HG03097 (cell line): ENCODE data around the gene PP2D1.
"Not testable (repeated sequence)": the region's sequence is repeated elsewhere in the genome, so short reads cannot be mapped to it uniquely, and the experiment has no call there.

Experiments
- ATAC-seq: cut with Tn5 transposase; IDR thresholded peaks from one replicate; pipeline ENCODE4 v1.9.1; 2021; ENCODE audit not compliant: unreplicated experiment, low FRiP score

Gene PP2D1

DNA sequence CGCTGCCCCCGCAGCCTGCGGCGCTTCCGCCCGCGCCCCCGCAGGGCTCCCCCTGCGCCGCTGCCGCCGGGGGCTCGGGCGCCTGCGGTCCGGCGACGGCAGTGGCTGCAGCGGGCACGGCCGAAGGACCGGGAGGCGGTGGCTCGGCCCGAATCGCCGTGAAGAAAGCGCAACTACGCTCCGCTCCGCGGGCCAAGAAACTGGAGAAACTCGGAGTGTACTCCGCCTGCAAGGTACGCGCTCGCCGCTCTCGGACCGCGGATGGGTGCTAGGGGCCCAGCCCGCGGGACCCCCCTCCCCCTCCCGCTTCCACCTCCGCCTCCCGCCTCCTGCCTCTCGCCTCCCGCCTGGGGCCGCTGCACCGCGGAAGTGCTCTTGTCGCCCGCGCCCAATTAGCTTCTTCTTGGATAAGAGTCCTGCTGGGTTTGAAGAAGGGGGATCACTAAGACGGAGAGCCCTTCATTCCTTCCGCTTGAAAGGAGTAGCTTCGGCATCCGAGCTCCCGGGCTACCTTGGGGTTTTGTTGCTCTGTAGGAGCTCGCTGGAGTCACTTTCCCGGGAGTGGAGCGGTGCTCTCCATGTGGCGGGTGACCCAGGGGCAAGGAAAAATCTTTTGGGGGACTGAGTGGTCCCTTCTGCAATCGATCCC is 28.6 kb upstream of the PP2D1 start:
- peak; percentile 32 for ATAC-seq

- ATAC-seq = peak; percentile 65
Observed at GRCh38 chr3:20039765-20040547, 27.9 kb upstream of the PP2D1 start, which contains the start of gene KAT2B. KAT2B (plus strand) TSS chr3:20040446; CDS start chr3:20040478, 32 bp downstream.

DNA sequence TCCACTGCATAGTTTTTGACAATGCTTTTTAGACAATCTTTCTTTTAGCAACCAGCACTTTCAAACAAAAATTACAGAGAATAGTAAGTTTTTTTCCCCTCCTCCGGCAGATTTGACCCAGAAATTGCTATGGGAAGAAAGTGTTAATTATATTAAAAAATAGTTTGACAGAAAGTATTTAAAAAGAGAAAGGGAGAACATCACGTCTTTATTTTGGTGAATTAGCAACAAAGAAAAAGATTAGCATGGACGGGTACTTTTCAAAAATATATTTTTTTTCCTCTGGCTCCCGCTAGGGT is 27.4 kb upstream of the PP2D1 start:
- ATAC-seq = no peak

- no peak for ATAC-seq
Observed at GRCh38 chr3:20038699-20039465, 26.8 kb upstream of the PP2D1 start.

DNA sequence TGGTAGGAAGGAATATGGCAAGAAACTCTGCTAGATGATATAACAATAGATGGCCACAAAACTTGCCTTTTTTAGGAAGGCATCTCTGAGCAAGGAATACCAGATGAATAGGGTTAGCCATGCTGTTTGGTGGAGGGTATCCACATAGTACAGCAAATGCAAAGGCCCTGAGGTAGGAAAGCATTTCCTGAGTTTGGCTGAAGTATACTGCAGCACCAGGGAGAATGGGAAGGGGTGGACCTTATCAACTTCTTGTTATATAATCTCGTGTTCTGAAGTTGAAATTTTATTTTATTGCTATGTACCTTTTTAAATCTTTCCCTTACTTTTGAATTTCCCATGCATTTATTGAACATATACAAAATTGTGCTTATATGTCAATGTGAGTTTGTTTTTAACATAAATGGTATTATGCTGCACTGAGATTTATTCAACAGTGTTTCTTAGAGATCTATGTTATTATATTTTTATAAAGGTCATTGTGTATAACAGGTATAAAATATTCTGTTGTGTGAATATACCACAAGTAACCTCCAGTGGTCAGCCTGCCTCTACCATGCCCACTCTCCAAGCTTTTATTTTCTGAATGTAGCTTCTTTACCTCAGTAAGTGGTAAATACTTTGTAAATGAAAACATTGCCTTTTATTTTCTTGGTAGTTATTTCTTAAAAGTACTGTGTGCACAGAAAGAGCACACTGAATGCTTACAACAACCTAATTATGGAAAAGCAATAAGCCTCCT is 25.4 kb upstream of the PP2D1 start:
- ATAC-seq = no peak

DNA sequence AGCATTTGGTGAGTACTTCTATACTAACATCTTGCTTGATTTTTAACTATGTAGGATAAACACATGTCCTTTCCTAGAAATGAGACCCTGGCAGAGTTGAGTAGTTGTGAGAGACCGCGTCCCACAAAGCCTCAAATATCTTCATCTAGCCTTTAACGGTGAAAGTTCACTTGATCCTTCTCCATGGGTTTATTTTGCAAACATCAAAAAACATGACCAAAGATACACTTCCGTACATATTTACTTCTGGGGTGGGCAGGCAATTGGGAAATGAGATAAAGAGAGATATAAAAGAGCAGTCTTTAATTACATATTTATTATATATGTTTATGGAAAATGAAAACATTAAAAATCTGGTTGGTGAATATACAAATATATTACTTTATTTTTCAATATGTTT is 23.0 kb upstream of the PP2D1 start:
- ATAC-seq = no peak

- ATAC-seq = not testable (repeated sequence)
Observed at GRCh38 chr3:20031939-20032338, 19.9 kb upstream of the PP2D1 start.

GRCh38 chr3:20028905-20029331 is 16.9 kb upstream of the PP2D1 start:
- no peak for ATAC-seq

DNA sequence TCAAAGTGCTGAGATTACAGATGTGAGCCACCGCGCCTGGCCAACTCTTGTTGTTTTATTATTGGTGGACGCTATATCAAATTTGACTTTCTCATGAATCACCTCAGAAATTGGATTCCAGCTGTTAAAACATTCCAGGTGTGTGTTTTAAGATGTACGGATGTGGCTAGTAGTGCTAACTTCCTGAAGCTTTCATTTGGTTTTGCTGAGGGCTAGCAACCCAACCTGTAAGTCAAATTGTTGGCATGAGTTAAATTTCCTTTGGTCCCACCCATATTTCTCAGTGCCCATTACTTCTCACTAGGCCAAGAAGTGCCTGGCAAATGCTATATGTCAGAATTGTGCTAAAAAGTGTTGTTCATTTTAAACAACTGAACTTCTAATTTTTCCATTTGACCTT is 15.1 kb upstream of the PP2D1 start:
- ATAC-seq = no peak

DNA sequence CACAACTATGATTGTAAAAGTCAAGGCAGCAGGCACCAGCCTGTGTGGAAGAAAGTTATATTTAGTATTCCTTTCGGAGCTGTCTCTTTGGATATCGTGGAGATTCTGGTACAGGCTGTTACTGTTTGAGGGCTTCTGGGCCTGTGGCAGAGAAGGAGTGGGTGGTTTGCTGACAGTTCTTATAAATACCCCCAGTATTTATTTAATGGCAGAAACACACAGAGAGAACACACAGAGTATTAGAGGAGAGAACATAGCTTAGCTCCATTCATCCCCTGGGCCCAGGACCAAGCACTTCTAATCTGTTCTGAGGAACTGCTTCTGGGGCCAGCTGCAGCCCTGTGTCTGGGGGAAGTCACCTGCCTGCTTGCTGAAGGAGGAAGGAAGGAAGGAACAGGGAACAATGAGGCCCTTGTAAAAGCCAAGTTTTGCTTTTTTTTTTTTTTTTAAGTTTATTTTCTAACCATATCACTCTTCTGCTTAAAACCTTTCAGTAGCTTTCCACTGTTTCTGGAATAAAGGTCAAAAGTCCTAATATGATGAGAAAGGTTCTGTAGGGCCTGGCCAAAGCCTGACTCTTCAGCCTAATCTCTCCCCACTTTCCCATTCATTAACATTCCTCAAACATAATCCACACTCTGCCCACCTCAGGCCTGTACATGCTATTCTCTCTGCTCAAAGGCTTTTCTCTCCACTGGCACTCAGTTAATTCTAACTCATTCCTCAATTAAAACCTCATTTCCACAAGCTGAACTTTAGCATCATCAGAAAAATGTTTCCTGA is 11.8 kb upstream of the PP2D1 start:
- ATAC-seq = no peak

DNA sequence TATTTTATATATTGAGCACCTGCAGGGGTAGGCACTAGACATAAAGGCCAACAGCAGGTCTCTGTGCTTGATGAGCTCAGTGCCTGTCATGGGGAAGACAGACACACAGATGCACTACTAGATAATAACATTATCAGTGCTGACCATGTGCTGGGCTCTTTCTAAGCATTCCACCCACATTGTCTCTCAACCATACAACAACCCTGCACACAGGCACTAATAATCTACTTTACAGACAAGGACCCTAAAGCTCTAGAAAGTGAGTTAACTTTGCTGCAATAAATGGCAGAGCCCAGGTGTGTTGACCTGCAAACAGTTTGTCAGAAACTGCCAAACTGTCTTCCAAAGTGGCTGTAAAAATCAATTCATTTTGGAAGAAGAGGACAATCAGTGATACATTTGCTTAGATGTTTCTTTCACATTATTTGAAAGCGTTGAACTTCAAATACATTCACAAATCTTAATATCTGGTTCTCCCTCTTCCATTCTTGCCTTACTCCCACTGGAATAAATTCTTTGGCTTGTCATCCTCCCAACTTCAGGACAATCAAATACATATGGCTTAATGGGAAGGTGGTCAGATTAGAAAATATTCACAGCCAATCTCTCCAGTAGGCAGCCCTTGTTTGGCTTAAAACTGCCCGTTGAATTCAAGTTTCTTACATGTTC is 11.0 kb upstream of the PP2D1 start:
- ATAC-seq = no peak

DNA sequence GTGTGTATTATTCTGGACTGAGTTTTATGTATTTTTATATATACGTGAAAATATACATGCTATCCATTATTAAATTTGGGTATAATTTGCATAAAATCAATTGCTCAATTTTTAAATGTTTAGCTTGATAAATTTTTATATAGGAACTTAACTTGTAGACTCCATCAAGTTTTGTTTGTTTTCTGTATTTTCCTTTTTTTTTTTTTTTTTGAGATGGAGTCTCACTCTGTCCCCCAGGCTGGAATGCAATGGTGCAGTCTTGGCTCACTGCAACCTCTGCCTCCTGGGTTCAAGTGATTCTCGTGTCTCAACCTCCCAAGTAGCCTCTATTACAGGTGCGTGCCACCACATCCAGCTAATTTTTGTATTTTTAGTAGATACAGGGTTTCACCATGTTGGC is 4.0 kb upstream of the PP2D1 start:
- ATAC-seq = not testable (repeated sequence)

DNA sequence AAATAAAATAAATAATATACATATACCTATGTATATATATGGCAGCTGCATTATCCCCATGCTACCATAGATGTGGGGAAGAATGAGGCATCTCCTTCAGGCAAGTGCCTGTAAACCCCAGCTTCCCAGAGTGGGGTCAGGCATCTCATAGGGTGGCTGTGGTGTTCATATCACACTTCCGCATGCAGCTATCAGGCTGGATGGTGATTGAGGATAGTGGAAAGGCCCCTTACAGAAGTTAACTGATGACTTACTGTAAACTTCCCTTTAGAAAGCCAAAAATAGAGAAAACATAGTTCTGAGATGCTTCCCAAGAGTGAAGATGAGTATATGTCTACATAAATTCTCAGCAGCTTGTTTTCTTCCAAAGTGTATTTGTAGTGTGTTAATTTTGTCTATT is 3.5 kb upstream of the PP2D1 start:
- ATAC-seq = no peak

GRCh38 chr3:20013396-20013795 is 1.3 kb upstream of the PP2D1 start:
- no peak for ATAC-seq

DNA sequence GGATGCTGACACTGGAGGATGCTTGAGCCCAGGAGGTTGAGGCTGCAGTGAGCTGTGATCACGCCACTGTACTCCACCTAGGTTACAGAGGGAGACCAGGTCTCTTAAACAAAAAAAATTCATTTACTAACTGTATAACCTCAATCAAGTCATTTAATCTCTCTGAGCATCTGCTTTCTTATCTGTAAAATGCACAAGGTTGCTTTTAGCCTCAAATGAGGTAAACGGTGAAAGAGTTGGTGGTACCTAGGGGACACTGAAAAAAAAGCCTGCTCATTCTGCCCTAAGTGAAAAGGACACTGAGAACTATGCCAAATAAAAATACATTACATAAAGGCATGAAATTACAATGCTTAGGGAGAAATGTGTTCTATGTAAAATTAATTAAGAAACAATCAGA is 3.4 kb downstream of the PP2D1 start:
- no peak for ATAC-seq

DNA sequence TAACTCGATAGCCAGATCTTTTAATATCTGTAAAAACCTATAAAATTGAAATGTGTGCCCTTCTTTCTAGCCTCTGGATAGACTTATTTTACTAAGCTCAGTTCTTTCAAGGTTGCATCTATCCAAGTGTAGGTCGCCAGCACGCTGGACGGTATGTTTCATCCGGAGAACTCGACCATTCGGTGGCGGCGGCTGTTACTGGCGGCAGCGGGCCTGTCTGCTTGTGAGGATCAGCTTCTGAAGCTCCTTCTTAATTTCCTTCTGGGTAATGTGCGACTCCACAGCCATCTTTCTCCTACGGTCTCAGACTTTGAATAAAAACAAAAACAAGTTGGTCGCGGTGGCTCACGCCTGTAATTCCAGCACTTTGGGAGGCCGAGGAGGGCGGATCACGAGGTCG is 4.1 kb downstream of the PP2D1 start:
- no peak for ATAC-seq

GRCh38 chr3:20001932-20002331 is 10.1 kb downstream of the PP2D1 start:
- no peak for ATAC-seq

DNA sequence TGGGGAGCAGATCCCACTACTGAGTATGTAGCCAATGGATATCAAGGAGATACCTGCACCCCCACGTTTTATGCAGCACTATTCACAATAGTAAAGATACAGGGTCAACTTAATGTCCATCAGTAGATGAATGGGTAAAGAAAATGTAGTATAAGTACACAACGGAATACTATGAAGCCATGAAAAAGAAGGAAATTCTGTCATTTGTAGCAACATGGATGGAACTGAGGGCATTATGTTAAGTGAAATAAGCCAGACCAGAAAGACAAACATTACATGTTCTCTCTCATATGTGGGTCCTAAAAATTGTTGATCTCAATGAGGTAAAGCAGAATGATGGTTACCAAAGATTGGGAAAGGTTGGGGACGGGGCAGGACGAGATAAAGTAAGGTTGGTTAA is 14.6 kb downstream of the PP2D1 start:
- ATAC-seq = no peak

DNA sequence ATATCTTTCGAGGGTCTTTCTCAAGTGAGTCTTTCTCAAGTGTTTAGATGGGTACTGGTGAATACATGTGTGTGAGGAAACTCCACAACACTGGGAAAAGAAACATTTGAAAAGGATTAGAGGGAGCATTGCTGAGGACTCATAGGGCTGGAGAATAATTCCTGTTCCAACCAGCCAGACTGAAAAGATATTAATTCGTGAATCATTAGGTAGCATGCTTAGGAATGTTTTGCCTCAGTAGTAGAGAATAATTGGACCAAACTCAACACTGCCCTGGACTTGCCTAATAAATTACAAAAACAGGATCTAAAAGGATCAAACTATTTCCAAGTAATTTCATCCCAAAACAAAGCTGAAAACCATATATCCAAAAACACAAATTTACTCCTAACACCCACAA is 17.3 kb downstream of the PP2D1 start:
- no peak for ATAC-seq

DNA sequence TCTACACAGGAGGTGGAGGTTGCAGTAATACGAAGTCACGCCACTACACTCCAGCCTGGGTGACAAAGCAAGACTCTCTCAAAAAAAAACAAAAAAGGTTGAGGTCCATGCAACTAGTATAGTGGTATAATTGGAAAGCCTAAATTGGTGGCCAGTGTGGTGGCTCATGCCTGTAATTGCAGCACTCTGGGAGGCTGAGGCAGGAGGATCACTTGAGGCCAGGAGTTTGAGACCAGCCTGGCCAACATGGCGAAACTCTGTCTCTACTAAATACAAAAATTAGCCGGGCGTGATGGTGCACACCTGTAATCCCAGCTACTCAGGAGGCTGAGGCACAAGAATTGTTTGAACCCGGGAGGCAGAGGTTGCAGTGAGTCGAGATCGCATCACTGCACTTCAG is 23.2 kb downstream of the PP2D1 start:
- not testable (repeated sequence) for ATAC-seq
